HG03045 (cell line): ENCODE measurements around the gene FGF9.

Source experiments
- ATAC-seq: cut with Tn5 transposase; IDR thresholded peaks from one replicate; pipeline ENCODE4 v1.9.1; 2021; ENCODE audit warnings: mild to moderate bottlenecking, moderate library complexity; ENCODE audit not compliant: unreplicated experiment

FGF9 gene

GRCh38 chr13:21703846-21704245, 33.0 kb downstream of the FGF9 start:
- no peak for ATAC-seq

GRCh38 chr13:21707586-21707985, 36.7 kb downstream of the FGF9 start:
- no peak for ATAC-seq

GRCh38 chr13:21709697-21710096, 38.8 kb downstream of the FGF9 start:
- no peak for ATAC-seq

- ATAC-seq, result no peak
Measured at GRCh38 chr13:21710163-21710562, 39.3 kb downstream of the FGF9 start.

GRCh38 chr13:21717817-21718216, 46.9 kb downstream of the FGF9 start:
- ATAC-seq, result no peak

GRCh38 chr13:21719463-21719862, 48.6 kb downstream of the FGF9 start:
- no peak for ATAC-seq

GRCh38 chr13:21723807-21724505, 53.1 kb downstream of the FGF9 start:
- no peak for ATAC-seq

GRCh38 chr13:21730186-21730880, 59.5 kb downstream of the FGF9 start:
- no peak for ATAC-seq

GRCh38 chr13:21733475-21734263, 62.8 kb downstream of the FGF9 start:
- ATAC-seq, result no peak

DNA sequence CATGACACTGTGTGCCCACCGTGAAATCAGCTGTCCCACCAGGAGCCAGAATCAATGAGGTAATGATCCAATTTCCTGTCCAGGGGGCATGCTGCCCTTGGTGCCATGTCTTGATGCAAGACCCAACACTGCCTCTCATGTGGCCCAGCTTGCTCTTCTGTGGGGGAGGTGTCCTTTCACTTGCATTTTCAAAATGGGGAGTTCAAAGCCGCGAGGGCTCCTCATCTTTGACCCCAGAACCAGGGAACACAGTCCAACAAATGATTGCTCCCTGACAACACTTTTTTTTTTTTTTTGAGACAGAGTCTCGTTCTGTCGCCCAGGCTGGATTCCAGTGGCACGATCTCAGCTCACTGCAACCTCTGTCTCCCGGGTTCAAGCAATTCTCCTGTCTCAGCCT, 64.1 kb downstream of the FGF9 start:
- no peak for ATAC-seq

DNA sequence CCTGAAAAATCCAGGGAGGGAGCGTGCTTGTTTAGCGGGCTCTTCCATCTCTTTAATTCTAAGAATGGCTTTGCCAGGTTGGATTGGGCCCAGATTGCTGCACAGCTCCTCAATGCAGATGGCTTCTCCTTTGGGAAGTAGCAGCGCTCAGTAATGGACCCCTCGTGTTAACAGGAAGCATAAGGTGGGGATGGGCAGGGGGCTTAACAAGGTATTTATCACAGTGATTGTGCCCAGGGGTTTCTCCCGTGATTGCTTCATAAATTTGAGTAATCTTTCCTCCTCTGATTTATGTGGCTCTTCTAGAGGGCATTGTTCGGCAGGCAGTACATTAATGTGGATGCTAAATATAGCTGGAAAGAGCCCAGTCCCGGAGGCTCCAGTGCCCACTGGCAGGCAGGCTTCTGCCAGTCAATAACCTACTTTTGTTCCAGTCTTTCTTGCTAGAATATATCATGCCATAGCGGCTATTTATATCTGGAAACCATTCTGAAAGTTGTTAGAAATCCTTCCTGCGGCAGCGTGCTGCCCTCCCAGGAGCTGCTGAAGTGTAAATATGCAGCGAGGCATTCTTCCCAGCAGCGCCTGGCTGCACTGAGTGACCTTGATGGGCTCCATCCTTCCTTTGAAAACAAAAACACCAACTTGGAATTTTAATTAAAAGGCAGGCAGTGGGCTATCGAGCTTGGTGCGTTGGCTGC, 65.0 kb downstream of the FGF9 start:
- ATAC-seq, result no peak

DNA sequence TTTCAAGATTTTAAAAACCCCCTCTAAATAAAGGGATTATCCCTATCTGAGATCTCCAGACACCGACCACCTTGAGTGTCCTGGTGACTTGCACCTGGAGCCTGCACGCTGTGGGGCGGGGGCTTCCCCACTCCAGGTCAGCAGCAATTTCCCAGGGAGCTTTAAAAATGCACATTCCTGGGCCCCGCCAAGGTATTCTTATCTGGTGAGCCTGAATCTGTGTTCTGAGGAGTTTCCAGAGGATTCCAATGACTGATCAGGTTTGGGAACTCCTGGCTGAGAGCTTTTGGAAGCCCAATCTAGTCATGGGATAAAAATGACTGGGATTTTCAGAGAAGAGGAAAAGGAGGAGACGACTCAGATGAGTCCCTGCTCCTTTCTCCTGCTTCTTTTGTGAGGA, 66.1 kb downstream of the FGF9 start:
- ATAC-seq, result no peak

- ATAC-seq, result no peak
Measured at GRCh38 chr13:21738630-21739029, 67.8 kb downstream of the FGF9 start.

DNA sequence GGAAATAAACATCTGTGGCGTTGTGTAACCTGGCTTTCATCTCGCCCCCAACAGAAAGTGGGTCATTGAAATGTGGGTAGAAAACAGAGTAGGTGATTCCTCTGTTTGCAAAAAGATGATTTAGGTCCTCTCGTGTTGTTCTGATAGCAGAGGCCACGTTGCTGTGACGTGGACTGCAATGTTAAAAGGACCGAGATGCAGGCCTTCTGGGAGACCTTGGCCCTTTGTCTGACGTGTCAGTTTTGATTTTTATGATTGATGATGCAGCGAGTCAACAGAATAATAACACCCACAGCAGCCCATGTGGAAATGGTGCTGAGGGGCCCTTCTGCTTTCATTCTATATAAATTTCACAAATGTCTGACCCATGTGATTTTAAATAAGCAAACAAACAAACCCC, 68.9 kb downstream of the FGF9 start:
- ATAC-seq, result no peak

- no peak for ATAC-seq
Measured at GRCh38 chr13:21741396-21741979, 70.6 kb downstream of the FGF9 start.

- no peak for ATAC-seq
Measured at GRCh38 chr13:21742096-21742495, 71.2 kb downstream of the FGF9 start.

GRCh38 chr13:21744149-21744548, 73.3 kb downstream of the FGF9 start:
- ATAC-seq, result no peak

DNA sequence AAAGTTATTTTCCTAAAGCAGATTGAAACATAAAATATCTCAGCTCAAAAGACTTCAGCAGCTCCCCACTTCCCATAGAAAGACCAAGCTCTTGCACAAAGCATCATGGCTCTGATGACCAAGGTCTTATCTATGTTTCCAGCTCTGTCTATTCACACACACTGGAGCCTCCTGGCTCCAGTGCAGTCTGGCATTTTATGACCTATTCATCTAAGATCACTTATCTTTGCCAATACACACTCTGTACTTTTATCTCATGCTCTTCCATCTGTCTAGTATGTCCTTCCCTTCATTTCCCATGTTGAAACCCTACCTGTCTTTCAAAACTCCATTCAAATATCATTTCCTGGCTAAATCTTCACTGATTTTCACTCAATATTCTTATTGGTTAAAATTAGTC, 74.4 kb downstream of the FGF9 start:
- no peak for ATAC-seq

GRCh38 chr13:21747456-21747855, 76.6 kb downstream of the FGF9 start:
- no peak for ATAC-seq

DNA sequence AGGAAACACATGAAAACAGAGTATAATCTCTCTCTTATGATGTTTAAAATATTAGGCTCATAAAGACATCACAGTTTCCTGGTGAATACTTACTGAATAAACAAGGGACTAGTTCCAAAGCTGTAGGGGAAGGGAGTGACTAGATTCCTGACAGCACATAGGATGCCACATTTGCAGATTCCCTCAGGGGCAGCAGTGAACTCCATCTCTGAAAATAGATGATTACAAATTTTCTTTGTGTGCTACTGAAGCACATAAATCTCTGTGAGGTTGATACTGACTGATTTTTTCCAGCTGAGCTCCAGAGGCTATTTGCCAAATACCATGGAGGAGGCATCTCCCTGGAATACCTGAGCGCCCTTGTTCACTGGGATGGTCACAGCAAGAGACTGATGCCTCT, 77.3 kb downstream of the FGF9 start:
- ATAC-seq, result no peak

DNA sequence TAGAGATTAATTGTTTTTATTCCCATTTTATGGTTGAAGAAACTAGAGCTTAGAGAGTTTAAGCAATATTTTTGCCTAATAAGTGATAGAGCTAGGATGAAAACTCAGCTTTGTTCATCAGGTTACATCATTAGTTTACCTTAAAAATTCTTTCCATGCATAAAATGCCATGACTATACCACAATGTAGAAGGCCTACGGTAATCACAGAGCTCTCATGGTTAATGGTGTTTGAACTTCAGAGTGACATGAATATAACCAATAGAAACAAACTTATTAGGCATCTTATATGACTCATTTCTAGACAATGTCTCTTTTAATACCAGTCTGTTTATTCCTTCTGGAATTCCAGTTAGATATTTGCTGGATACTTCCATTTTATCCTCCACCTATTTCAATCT, 78.5 kb downstream of the FGF9 start:
- ATAC-seq, result no peak
